Adrenal gland (tissue), 5 donors: ENCODE data around the gene TINCR.
"Not testable (repeated sequence)": the region's sequence is repeated elsewhere in the genome, so short reads cannot be mapped to it uniquely, and the experiment has no call there.

Source experiments
- CTCF ChIP-seq, 6 experiments: fragments of 450-650 bp in 4 of 6; fragments of 200-600 bp in 2 of 6; sonication (generic) in 1 of 6; IDR thresholded peaks; 1 replicate in 5 of 6; 2 replicates in 1 of 6; pipeline versions ENCODE4 v1.5.1 to v1.8.0; 2016 to 2021; ENCODE audit warnings: antibody characterized with exemption in 6 of 6, mild to moderate bottlenecking in 2 of 6, moderate library complexity in 1 of 6
- POLR2A ChIP-seq, 2 donors: fragments of 450-650 bp; IDR thresholded peaks; one replicate each; pipeline ENCODE4 v1.6.1; 2017; ENCODE audit warnings: antibody characterized with exemption in 2 of 2, mild to moderate bottlenecking in 2 of 2, moderate library complexity in 1 of 2
- donor health status: DM: no; HTN: no; CAD: no.

GRCh38 chr19:5536982-5537579 is 30.7 kb downstream of the TINCR start:
- not testable (repeated sequence) for TF ChIP-seq CTCF, POLR2A (IDR thresholded peaks at IDR 0.05)
